ENCODE data around the gene TAF8. TPM values are rescaled to one million over a fixed set of nuclear protein-coding genes. Genes with fewer than 3 reads are reported as not detected.
A peak's percentile ranks its signal among the peaks of the same experiment; 100 is the strongest.

TAF8 gene
- total and polyA plus RNA-seq, 7 experiments from 2014 or later = 23.3 to 58.2 (median 47.2) TPM

- Histone ChIP-seq H3K36me3 (ENCODE audit: control insufficient read depth in 2 of 3, insufficient read depth in 3 of 3, low read length in 3 of 3) (peaks cover 8 to 59% (median 20%) of the 10 kb centered on the region in 3 experiments), H3K4me1 (ENCODE audit: control insufficient read depth in 2 of 2, insufficient read depth in 2 of 2, low read length in 2 of 2) (peaks cover 89 to 94% of the 10 kb centered on the region in 2 donors), H3K27ac (ENCODE audit: low read depth, low read length) (peak overlapping the region; percentile 56), H3K27me3 (ENCODE audit: control insufficient read depth in 2 of 2, insufficient read depth in 2 of 2, low read length in 2 of 2) (no peaks in the 10 kb centered on the region), H3K4me3 (ENCODE audit: low read length) (no peak overlapping the region), H3K9me3 (ENCODE audit: control insufficient read depth in 2 of 3, low read length in 3 of 3) (no peaks in the 10 kb centered on the region)
- intact Hi-C loops (cut with micrococcal nuclease) = no loop called here
- peak overlapping the region in 8 of 10 donors; percentile 32 to 80 (median 63) for H3K4me3 Mint-ChIP-seq
- peaks cover 0 to 3% (median 0%) of the 10 kb centered on the region in 11 donors for H3K9me3 Mint-ChIP-seq
- ChIA-PET POLR2A (interaction anchor here (0.9 to 2.0 kb wide), 6 partner anchors 15 to 86 kb away, joined by 3 to 6 read pairs (median 4); no protein-coding TSS in a partner anchor), CTCF (interaction anchor here (0.7 to 2.2 kb wide), 4 partner anchors 14 to 105 kb away, joined by 3 to 7 read pairs (median 4); partner anchors contain the start of genes BYSL and MED20)
- no peak for ATAC-seq
- H3K27me3 Mint-ChIP-seq = no peaks in the 10 kb centered on the region
- DNase-seq = peak in 1 of 9 donors; percentile 3
- peaks cover 4 to 46% (median 27%) of the 10 kb centered on the region in 5 donors for H3K36me3 Mint-ChIP-seq
- H3K4me1 Mint-ChIP-seq = peaks cover 72 to 100% (median 92%) of the 10 kb centered on the region in 7 donors
- peak overlapping the region; percentile 84 to 98 (median 95) for H3K27ac Mint-ChIP-seq
These were observed 24.5 kb upstream of the TAF8 start for GRCh38 chr6:42025845-42026243.

GRCh38 chr6:42026540-42026939 is 23.8 kb upstream of the TAF8 start:
- intact Hi-C loops (cut with micrococcal nuclease) = no loop called here
- peak overlapping the region in 9 of 10 donors; percentile 18 to 83 (median 62) for H3K4me3 Mint-ChIP-seq

GRCh38 chr6:42028234-42029061 is 21.9 kb upstream of the TAF8 start:
- ATAC-seq (peak; percentile 65), DNase-seq (peak in 1 of 9 donors; percentile 7)
- Histone ChIP-seq H3K4me3 (ENCODE audit: low read length) (no peak overlapping the region), H3K9me3 (ENCODE audit: control insufficient read depth in 2 of 3, low read length in 3 of 3) (no peaks in the 10 kb centered on the region), H3K27me3 (ENCODE audit: control insufficient read depth in 2 of 2, insufficient read depth in 2 of 2, low read length in 2 of 2) (no peaks in the 10 kb centered on the region), H3K27ac (ENCODE audit: low read depth, low read length) (peak overlapping the region; percentile 56), H3K36me3 (ENCODE audit: control insufficient read depth in 2 of 3, insufficient read depth in 3 of 3, low read length in 3 of 3) (peaks cover 0 to 60% (median 9%) of the 10 kb centered on the region in 3 experiments), H3K4me1 (ENCODE audit: control insufficient read depth in 2 of 2, insufficient read depth in 2 of 2, low read length in 2 of 2) (peaks cover 84 to 91% of the 10 kb centered on the region in 2 donors)
- Mint-ChIP-seq H3K4me1 (peaks cover 76 to 100% (median 87%) of the 10 kb centered on the region in 7 donors), H3K27me3 (no peaks in the 10 kb centered on the region), H3K27ac (peak overlapping the region; percentile 89 to 98 (median 95)), H3K36me3 (peaks cover 4 to 43% (median 33%) of the 10 kb centered on the region in 5 donors), H3K4me3 (peak overlapping the region; percentile 69 to 88 (median 78)), H3K9me3 (peaks cover 0 to 7% (median 0%) of the 10 kb centered on the region in 11 donors)
- intact Hi-C loops (cut with micrococcal nuclease) = no loop called here
- POLR2A ChIA-PET = interaction anchor here (0.5 to 2.8 kb wide), 6 partner anchors 8 to 91 kb away, joined by 3 to 14 read pairs (median 4); no protein-coding TSS in a partner anchor
- CTCF ChIA-PET = interaction anchor here (0.6 to 1.6 kb wide), 6 partner anchors 13 to 265 kb away, joined by 3 to 6 read pairs (median 4); no protein-coding TSS in a partner anchor

More at GRCh38 chr6:42026540-42026939, 23.8 kb upstream of the TAF8 start:
- H3K27me3 ChIP-seq (ENCODE audit: control insufficient read depth in 2 of 2, insufficient read depth in 2 of 2, low read length in 2 of 2) = no peaks in the 10 kb centered on the region
- peaks cover 5 to 56% (median 15%) of the 10 kb centered on the region in 3 experiments for H3K36me3 ChIP-seq (ENCODE audit: control insufficient read depth in 2 of 3, insufficient read depth in 3 of 3, low read length in 3 of 3)
- H3K4me1 ChIP-seq (ENCODE audit: control insufficient read depth in 2 of 2, insufficient read depth in 2 of 2, low read length in 2 of 2) = peaks cover 89 to 95% of the 10 kb centered on the region in 2 donors
- H3K27ac ChIP-seq (ENCODE audit: low read depth, low read length) = peak overlapping the region; percentile 56
- ChIA-PET CTCF (interaction anchor here (0.7 to 1.2 kb wide), 2 partner anchors 13 to 89 kb away, joined by 3 to 4 read pairs; no protein-coding TSS in a partner anchor), POLR2A (interaction anchor here (1.0 to 1.3 kb wide), 2 partner anchors 17 to 22 kb away, joined by 4 to 5 read pairs; no protein-coding TSS in a partner anchor)
- peak overlapping the region; percentile 36 to 98 (median 95) for H3K27ac Mint-ChIP-seq
- peaks cover 0 to 4% (median 0%) of the 10 kb centered on the region in 11 donors for H3K9me3 Mint-ChIP-seq
- no peaks in the 10 kb centered on the region for H3K9me3 ChIP-seq (ENCODE audit: control insufficient read depth in 2 of 3, low read length in 3 of 3)
- ATAC-seq (no peak), DNase-seq (peak in 1 of 9 donors; percentile 8)
- H3K4me3 ChIP-seq (ENCODE audit: low read length) = no peak overlapping the region
- peaks cover 74 to 100% (median 92%) of the 10 kb centered on the region in 7 donors for H3K4me1 Mint-ChIP-seq
- H3K36me3 Mint-ChIP-seq = peaks cover 4 to 45% (median 28%) of the 10 kb centered on the region in 5 donors
- no peaks in the 10 kb centered on the region for H3K27me3 Mint-ChIP-seq

GRCh38 chr6:42029062-42029685 is 21.1 kb upstream of the TAF8 start:
- ChIA-PET CTCF (interaction anchor here (0.6 to 1.6 kb wide), 8 partner anchors 10 to 265 kb away, joined by 3 to 6 read pairs (median 4); no protein-coding TSS in a partner anchor), POLR2A (interaction anchor here (0.5 to 4.3 kb wide), 6 partner anchors 10 to 92 kb away, joined by 4 to 35 read pairs (median 10); no protein-coding TSS in a partner anchor)
- H3K4me1 ChIP-seq (ENCODE audit: control insufficient read depth in 2 of 2, insufficient read depth in 2 of 2, low read length in 2 of 2) = peaks cover 77 to 83% of the 10 kb centered on the region in 2 donors
- H3K27ac Mint-ChIP-seq = peak overlapping the region; percentile 89 to 98 (median 95)
- no peak for DNase-seq
- H3K27me3 Mint-ChIP-seq = no peaks in the 10 kb centered on the region
- no peak for ATAC-seq
- H3K36me3 Mint-ChIP-seq = peaks cover 4 to 41% (median 33%) of the 10 kb centered on the region in 5 donors
- H3K36me3 ChIP-seq (ENCODE audit: control insufficient read depth in 2 of 3, insufficient read depth in 3 of 3, low read length in 3 of 3) = peaks cover 0 to 60% (median 9%) of the 10 kb centered on the region in 3 experiments
- H3K9me3 Mint-ChIP-seq = peaks cover 0 to 7% (median 0%) of the 10 kb centered on the region in 11 donors
- H3K27me3 ChIP-seq (ENCODE audit: control insufficient read depth in 2 of 2, insufficient read depth in 2 of 2, low read length in 2 of 2) = no peaks in the 10 kb centered on the region
- peak overlapping the region; percentile 63 for H3K27ac ChIP-seq (ENCODE audit: low read depth, low read length)
- intact Hi-C loops (cut with micrococcal nuclease) = no loop called here
- peaks cover 71 to 97% (median 80%) of the 10 kb centered on the region in 7 donors for H3K4me1 Mint-ChIP-seq
- H3K4me3 ChIP-seq (ENCODE audit: low read length) = no peak overlapping the region
- no peaks in the 10 kb centered on the region for H3K9me3 ChIP-seq (ENCODE audit: control insufficient read depth in 2 of 3, low read length in 3 of 3)
- peak overlapping the region; percentile 69 to 88 (median 80) for H3K4me3 Mint-ChIP-seq

GRCh38 chr6:42029881-42030280 is 20.4 kb upstream of the TAF8 start:
- Histone ChIP-seq H3K9me3 (ENCODE audit: control insufficient read depth in 2 of 3, low read length in 3 of 3) (no peaks in the 10 kb centered on the region), H3K4me1 (ENCODE audit: control insufficient read depth in 2 of 2, insufficient read depth in 2 of 2, low read length in 2 of 2) (peaks cover 76 to 83% of the 10 kb centered on the region in 2 donors), H3K4me3 (ENCODE audit: low read length) (no peak overlapping the region), H3K36me3 (ENCODE audit: control insufficient read depth in 2 of 3, insufficient read depth in 3 of 3, low read length in 3 of 3) (peaks cover 0 to 59% (median 9%) of the 10 kb centered on the region in 3 experiments), H3K27ac (ENCODE audit: low read depth, low read length) (peak overlapping the region; percentile 66), H3K27me3 (ENCODE audit: control insufficient read depth in 2 of 2, insufficient read depth in 2 of 2, low read length in 2 of 2) (no peaks in the 10 kb centered on the region)
- intact Hi-C loops (cut with micrococcal nuclease) = no loop called here
- CTCF ChIA-PET = interaction anchor here (1.3 to 1.4 kb wide), 2 partner anchors 10 to 92 kb away, joined by 3 to 5 read pairs; no protein-coding TSS in a partner anchor
- Mint-ChIP-seq H3K9me3 (peaks cover 0 to 7% (median 0%) of the 10 kb centered on the region in 11 donors), H3K4me1 (peaks cover 68 to 95% (median 80%) of the 10 kb centered on the region in 7 donors), H3K36me3 (peaks cover 6 to 43% (median 37%) of the 10 kb centered on the region in 5 donors), H3K27me3 (no peaks in the 10 kb centered on the region), H3K4me3 (peak overlapping the region; percentile 62 to 84 (median 80)), H3K27ac (peak overlapping the region; percentile 85 to 96 (median 93))
- POLR2A ChIA-PET = interaction anchor here (1.3 to 4.3 kb wide), 4 partner anchors 10 to 92 kb away, joined by 4 to 35 read pairs (median 10); no protein-coding TSS in a partner anchor
- ATAC-seq (no peak), DNase-seq (no peak)

Data from naive thymus-derived CD4-positive, alpha-beta T cell (primary cell).